B cell (primary cell): Measurements from ENCODE around the gene ATP9B.

Experiments used
- EZH2 ChIP-seq: IDR thresholded peaks from 2 replicates; pipeline ENCODE4 v1.6.1; 2012; ENCODE audit warnings: borderline replicate concordance, low read depth, mild to moderate bottlenecking, moderate library complexity, low read length; ENCODE audit not compliant: insufficient read depth, poor library complexity, severe bottlenecking
- TF ChIP-seq, protein P1 (sequence below): fragments of 200-600 bp; IDR thresholded peaks from one replicate; pipeline ENCODE4 v1.8.0; 2022; ENCODE audit warnings: antibody characterized with exemption, mild to moderate bottlenecking

DNA sequence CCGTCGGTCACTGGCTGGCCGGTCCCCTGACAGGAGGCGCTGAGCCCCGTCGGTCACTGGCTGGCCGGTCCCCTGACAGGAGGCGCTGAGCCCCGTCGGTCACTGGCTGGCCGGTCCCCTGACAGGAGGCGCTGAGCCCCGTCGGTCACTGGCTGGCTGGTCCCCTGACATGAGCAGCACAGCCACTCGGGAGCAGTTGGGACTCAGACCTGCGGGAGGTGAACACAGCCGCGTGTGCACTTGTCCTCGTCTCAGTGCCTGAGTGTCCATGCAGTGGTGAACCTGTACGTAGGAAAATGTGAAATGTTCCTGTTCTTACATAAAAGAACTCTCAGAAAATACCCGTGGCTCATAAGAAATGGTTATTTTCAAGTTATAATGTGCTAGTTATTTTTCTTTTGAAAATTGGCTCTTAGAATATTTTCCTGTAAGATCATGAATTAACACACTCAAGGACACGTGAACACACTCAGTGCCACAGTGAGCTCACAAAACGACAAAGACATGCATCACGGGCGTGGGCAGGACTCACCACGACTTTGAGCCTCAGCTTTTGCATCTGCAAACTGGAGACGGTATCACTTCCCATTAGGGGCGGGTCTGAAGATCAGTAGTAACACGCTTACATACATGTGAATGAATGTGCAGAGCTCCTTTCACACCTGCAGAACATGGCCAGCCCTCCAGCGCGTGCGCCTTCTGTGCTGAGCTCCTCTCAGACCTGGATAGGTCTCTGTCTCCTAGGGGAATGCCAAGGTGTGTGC lies 305.4 kb downstream of the ATP9B start:
- TF ChIP-seq, protein P1, sequence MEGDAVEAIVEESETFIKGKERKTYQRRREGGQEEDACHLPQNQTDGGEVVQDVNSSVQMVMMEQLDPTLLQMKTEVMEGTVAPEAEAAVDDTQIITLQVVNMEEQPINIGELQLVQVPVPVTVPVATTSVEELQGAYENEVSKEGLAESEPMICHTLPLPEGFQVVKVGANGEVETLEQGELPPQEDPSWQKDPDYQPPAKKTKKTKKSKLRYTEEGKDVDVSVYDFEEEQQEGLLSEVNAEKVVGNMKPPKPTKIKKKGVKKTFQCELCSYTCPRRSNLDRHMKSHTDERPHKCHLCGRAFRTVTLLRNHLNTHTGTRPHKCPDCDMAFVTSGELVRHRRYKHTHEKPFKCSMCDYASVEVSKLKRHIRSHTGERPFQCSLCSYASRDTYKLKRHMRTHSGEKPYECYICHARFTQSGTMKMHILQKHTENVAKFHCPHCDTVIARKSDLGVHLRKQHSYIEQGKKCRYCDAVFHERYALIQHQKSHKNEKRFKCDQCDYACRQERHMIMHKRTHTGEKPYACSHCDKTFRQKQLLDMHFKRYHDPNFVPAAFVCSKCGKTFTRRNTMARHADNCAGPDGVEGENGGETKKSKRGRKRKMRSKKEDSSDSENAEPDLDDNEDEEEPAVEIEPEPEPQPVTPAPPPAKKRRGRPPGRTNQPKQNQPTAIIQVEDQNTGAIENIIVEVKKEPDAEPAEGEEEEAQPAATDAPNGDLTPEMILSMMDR, result no peak
- TF ChIP-seq EZH2, result no peak
